NCI-H1694 treated with DMSO at 0.1 percent for 48 hours (cell line): ENCODE measurements around the gene IPO4.

ENCODE experiments used
- DNase-seq: peaks from one replicate; lab custom pipeline; 2025; lab: John Stamatoyannopoulos, UW

IPO4 gene

GRCh38 chr14:24147761-24148428 lies 40.7 kb downstream of the IPO4 start:
- no peak for DNase-seq

DNA sequence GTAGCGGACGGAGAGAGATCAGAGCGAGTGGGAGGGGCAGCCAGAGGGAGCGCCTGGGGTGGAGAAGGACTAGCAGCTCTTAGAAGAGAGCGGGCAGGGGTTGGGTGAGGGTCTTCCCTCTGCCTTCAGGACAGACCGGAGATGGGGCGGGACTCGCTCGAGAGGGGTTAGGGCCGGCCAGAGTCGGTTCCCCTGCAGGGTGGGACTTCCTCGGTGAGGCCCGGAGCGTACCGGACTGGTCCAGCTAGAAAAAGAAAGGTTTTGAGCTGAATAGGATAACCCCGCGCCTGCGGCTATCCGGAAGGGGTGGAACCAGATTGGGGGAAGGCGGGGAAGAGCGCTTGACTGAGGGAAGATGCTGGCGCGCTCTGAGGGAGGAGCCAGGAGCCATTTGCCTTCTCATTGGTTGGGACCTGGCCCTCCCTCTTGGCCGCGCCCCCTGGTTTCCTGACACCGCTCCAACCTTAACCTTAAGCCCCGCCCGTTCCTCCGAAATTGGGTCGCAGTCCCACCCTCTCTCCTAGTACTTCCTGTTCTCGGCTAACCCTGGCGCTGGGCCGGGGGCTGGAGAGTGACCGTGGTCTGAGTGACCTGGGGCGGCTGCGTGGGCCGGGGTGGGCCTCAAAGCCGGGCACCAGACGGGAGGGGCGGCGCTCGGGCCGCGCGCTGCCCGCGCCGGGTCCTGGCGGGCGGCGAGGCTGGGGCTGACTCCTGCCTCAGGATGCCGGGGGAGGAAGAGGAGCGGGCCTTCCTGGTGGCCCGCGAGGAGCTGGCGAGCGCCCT lies 41.4 kb downstream of the IPO4 start, which contains the start of gene RNF31:
TSS of gene RNF31 (plus strand) at position 521 of the 783 bp plus-strand sequence. CDS start at position 722, 201 bp downstream.
- peak; percentile 98 for DNase-seq

DNA sequence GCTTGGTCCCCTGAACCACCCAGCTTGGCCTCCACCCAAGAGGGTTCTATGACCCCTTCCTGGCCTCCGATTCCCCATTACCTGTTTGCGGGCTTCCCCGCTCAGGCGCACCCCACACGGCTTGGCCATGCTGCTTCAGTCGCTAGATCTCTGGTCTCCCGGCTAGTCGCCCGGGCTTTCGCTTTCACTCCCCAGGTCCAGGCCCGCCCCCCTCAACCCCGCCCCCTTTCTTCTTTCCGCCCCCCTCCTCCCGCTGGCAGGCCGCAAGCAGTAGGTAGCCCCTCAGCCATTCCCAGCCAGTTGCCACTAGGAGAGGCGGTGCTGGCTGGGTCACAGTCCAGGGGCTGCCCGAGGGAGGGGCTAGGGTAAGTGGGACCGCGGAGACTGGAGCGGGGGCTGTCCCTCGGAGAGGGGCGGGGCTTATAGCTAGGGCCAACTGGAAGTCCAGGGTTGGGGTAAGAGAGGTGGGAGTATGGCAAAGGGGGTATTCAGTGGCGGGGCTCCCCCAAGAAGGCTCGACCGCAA lies 42.1 kb downstream of the IPO4 start, which contains the start of gene PSME2:
TSS of gene PSME2 (minus strand) at position 158 of the 525 bp plus-strand sequence. CDS start at position 129, 29 bp downstream.
- DNase-seq = peak; percentile 94

DNA sequence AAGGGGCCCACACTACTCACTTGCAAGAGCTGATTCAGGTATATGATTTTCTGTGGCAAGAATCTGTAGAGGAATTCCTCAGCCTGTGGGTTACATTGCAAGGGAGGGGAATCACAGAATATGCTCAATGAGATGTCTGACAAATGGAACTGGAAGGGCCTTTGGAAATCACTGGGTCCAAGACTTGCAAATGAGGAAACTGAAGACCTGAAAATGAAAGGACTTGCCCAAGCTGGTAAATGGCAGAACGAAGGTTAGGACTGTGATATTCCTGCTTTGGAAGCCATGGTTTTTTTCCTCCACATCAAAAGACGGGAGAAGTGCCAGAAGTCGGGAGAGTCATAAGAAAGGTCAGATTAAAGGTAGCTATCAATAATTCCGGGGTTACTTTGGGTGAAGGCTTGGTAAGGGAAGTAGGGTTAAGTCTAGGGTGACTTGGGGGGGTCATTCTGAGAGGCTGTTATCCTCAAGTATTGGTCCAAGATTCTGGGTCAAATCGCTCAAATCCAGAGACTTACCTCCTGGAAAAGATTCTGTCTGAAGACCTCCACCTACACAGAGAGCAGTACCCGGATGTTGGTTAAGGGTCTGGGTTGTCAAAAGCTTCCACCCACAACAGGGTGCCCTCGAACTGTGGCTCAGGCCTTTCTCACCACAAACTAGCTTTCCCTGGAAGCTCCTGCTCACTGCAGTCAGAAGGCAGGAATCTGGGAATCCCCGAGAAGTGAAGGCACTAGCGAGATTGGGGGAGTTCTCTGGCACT lies 42.7 kb downstream of the IPO4 start:
- DNase-seq = no peak

GRCh38 chr14:24145219-24145618 lies 43.4 kb downstream of the IPO4 start:
- DNase-seq = no peak

- DNase-seq = no peak
These were observed 44.2 kb downstream of the IPO4 start for GRCh38 chr14:24144451-24144850.

- DNase-seq = no peak
These were observed 45.1 kb downstream of the IPO4 start for GRCh38 chr14:24143511-24143910.

DNA sequence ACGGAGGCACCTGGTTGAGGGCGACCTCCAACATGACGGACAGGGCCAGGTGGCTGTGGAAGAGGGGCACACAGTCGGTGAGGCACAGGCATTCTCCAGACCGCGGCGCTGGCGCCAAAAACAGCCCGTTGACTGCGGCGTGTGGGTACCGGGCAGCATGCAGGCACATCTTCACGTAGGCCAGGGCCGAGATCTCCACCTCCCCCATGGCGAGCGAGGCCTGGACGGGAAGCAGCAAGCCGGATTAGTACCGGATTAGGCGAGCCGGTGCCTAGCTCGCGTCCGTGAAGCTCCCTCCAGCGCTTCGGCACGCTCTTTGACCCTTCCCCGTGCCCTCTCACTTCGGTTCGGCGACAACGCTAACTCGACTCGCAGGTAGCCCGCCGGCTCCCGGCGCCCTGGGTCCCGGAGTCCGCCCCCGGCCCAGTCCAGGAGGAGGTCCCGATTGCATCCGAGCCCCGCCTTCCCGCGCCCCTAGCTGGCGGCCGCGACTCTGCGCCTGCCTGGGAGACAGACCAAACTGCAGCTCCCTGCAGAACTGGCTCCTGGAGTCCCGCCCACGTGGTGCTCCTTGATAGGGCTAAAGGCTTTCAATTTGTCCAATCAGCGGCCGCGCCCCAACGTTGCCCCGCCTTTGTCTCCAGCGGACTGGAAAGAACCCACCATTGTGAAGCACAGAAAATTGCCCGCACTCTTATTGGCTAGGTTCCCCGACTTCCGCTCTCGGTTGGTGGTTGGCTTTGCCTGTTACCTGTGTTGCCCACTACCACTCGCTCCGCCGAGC lies 47.3 kb downstream of the IPO4 start, which contains the start of gene EMC9:
TSS of gene EMC9 (minus strand) at position 495 of the 784 bp plus-strand sequence. CDS start at position 208, 287 bp downstream.
- peak; percentile 99 for DNase-seq

- DNase-seq = no peak
These were observed 49.2 kb downstream of the IPO4 start for GRCh38 chr14:24139272-24139934.

DNA sequence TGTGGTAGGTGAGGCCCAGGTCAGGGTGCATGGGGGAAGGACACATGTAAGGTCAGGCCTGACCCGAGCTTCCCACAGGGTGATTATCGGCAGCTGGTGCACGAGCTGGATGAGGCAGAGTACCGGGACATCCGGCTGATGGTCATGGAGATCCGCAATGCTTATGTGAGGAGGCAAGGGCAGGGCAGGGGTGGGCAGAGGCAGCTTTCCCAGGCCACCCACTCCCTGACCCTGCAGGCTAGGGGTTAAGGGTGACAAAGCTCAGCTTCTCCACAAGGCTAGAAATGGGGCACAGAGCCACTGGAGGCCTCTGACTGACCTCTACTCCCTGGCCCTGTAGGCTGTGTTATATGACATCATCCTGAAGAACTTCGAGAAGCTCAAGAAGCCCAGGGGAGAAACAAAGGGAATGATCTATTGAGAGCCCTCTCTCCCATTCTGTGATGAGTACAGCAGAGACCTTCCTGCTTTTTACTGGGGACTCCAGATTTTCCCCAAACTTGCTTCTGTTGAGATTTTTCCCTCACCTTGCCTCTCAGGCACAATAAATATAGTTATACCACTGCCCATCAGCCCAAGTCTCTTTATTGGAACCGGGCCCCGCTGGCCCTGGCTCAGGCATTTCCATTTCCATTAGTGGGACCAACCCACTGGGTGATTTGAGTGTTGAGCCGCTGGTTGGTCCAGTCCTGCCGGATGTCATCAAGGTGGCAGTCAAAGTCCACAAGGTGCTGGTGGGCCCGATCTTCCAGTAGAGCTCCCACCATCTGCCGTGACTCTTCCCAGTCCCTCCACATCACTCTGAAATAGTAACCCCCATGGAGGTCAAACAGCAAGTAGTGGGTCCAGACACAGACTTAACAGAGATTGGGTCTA lies 50.0 kb downstream of the IPO4 start:
- DNase-seq = no peak

DNA sequence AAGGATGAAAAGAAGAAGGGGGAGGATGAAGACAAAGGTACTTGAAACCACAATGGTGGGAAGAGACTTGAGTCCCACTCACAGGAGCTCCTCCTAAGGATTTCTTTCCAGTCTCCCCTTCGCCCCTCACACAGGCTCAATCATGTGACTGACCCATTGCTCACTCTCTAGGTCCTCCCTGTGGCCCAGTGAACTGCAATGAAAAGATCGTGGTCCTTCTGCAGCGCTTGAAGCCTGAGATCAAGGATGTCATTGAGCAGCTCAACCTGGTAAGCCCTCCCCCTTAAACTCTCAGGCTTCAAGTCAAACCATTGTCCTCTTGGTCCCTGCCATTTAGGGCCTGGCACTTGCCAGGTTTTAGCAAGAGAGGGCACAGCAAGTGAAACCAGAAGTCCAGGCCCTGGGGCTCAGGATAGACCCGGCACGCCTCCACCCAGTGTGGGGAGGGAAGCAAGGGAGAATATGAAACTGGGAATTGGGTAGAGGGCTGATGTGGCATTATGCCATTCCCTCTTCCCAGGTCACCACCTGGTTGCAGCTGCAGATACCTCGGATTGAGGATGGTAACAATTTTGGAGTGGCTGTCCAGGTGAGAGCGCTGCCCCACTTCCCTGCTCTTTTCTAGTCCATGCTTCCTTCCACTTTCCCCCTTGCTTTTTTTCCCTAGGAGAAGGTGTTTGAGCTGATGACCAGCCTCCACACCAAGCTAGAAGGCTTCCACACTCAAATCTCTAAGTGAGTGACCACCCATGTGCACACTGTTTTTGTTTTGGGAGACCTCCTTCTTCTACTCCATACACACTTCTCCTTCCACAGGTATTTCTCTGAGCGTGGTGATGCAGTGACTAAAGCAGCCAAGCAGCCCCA lies 50.9 kb downstream of the IPO4 start:
- DNase-seq = no peak

DNA sequence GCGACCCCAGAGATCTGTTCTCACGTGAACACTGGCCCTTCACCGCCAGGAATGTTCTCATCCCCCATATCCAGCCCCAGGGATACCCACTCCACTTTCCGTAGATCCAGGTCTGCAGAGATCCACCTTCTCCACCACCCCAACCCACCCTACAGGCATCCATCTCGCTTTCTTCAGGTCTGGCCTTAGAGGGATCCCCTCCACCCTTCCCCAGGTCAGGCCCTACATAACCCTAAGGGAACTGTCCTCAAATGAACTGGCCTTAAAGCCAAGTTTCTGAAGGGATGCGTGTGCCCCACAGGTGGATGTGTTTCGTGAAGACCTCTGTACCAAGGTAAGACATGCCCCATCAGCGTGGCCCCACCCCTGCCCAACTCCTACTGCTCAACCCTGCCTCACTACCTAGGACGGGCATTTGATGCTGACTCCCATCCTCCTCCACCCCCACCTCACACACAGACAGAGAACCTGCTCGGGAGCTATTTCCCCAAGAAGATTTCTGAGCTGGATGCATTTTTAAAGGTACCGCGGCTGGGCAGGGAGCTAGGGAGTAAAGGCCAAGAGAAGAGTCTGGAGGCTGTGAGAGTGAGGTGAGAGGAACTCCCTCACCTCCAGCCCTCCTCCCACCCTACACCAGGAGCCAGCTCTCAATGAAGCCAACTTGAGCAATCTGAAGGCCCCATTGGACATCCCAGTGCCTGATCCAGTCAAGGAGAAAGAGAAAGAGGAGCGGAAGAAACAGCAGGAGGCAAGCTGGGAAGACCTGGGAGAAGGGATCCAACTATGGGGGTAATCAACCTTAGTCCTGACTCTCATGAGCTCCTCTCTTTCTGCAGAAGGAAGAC lies 51.7 kb downstream of the IPO4 start:
- no peak for DNase-seq

DNA sequence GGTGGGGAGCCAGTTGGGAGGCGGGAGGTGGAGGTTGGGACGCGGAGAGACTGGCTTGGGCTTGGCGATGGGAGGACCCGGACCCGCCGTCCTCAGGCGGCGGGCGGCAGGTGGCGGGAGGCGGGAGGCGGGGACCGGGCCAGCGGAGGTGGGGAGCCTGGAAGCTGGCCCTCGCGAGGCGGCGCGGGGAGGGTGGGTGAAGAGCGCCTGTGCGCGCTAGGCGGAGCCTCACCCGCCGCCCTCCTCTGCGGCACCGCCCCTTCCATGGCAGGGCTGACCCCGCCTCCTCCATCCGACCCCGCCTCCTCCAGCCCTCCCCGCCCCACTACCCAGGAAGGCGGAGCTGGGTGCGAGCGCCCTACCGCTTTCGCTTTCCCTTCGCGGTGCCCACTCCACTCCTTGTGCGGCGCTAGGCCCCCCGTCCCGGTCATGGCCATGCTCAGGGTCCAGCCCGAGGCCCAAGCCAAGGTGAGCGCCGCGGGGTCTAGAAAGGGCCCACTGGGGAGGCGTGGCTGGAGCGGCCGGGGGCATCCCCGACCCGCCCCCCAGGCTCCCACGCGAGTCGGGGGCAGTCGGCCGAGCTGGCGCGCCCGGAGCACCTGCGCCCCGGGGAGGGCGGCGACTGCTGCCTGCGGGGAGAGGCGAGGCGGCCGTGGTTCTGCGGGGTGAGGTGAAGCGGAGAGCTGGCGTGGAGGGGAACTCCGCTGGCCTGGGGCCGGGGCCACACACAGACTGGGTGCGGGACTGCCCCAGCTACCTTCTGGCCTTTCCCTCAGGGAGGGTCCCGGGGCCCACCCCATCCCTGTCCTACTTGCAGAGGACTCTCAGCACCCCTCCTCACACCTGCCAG lies 52.6 kb downstream of the IPO4 start, which contains the start of gene PSME1:
TSS of gene PSME1 (plus strand) at position 361 of the 850 bp plus-strand sequence. CDS start at position 430, 69 bp downstream.
- DNase-seq = peak; percentile 82

- DNase-seq = no peak
These were observed 53.1 kb downstream of the IPO4 start for GRCh38 chr14:24135584-24135833.

- no peak for DNase-seq
These were observed 54.9 kb downstream of the IPO4 start for GRCh38 chr14:24133735-24134134.

GRCh38 chr14:24132976-24133375 lies 55.6 kb downstream of the IPO4 start:
- no peak for DNase-seq

GRCh38 chr14:24132061-24132685 lies 56.4 kb downstream of the IPO4 start:
- no peak for DNase-seq
